Measurements from ENCODE around the gene TMEM127. TPM values are rescaled to one million over a fixed set of nuclear protein-coding genes. Genes with fewer than 3 reads are reported as not detected.
"Not testable (repeated sequence)": the region's sequence is repeated elsewhere in the genome, so short reads cannot be mapped to it uniquely, and the experiment has no call there.

TMEM127 gene
- total RNA-seq, 1 donor from 2014 or later, result 71.2 TPM

DNA sequence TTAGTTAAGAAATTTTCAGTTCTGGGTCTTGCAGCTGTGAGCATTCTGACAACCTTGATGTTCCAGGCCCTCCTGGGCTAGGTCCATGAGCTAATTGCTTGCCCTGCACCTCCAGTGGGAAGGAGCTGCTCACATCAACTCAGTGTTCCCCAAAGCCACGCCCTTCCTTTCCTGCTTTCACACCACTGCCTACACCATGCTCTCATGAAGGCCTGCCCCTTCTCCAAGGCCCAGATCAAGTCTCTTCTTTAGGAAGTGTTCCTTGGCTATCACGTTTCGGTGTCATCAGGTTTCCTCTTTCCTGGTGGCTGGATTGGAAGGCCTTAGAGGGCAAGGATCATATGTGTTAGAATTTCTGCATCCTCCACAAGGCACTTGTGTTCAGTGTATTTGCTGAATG, 18.8 kb downstream of the TMEM127 start:
- intact Hi-C loops (cut with micrococcal nuclease), result no loop called here
- ATAC-seq, result no peak
- no peak for DNase-seq

DNA sequence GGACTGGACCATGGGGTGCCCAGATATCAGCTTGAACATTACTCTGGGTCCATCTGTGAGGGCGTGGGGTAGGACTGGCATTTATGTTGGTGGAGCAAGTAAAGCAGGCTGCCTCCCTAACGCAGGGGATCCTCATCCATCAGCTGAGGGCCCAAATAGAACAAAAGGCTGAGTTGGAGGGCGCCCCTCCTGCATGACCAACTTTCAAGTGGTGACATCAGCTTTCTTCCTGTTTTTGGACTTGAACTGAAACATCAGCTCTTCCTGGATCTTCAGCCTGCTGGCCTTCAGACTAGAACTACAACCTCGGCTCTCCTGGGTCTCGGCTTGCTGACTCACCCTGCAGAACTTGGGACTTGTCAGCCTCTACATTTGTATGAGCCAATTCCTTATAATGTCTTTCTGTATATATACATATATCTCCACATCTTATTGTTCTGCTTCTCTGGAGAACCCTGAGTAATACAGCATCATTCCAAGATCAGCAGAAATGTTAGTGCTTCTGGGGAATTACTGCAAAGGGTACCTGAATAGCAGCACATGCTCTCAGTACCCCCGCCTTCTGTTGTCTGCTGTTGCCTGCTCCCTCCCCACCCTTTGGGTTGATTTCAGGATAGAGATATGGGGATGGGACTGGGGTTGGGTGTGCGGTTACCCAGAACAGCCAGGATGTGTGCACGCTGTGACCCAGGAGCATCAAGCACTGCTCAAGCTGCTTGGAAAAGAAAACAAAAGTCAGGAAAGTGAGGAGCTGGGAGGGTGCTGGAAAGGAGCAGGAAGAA, 20.0 kb downstream of the TMEM127 start:
- DNase-seq, result no peak
- no peak for ATAC-seq
- intact Hi-C loops (cut with micrococcal nuclease), result no loop called here

DNA sequence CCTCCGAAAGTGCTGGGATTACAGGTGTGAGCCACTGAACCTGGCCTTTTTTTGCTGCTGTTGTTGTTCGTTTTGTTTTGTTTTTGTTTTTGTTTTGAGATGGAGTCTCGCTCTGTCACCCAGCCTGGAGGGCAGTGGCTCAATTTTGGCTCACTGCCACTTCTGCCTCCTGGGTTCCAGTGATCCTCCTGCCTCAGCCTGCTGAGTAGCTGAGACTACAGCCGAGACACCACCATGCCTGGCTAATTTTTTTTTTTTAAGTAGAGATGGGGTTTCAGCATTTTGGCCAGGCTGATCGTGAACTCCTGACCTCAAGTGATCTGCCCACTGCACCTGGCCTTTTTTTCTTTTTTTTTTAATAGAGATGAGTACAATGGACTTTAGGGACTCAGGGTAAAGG, 22.0 kb downstream of the TMEM127 start:
- ATAC-seq (no peak), DNase-seq (no peak)
- intact Hi-C loops (cut with micrococcal nuclease), result no loop called here

DNA sequence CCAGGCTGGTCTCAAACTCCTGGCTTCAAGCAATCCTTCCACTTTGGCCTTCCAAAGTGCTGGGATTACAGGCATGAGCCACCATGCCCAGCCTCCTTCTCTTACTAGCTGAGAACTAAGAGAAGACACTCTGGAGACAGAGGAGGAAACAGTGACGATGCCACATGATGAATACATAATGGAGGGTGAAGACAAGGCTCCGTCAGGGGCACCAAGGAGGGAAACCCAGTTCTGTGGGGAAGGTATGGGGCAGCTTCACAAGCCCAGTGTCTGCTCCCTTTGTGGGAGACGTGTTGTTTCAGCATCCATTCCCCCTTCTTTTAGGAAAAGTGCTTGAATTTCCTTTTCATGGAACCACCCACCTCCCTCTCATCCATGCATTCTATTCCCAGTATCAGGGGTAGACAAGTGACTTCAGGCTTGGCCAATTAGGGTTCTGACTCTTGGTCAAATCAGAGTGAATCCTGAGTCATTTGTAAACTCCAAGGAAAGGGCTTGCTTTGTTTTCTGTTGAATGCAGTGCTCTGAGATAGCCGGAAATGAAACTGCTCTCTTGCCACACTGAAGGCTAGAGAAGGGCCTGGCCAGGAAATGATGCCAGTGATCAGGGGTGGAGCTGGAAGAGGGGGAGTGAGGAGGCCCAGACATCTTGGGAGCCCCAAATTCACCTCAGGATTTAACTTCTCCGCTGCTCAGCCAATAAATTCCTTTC, 23.7 kb downstream of the TMEM127 start:
- DNase-seq, result no peak
- ATAC-seq, result peak; percentile 52
- intact Hi-C loops (cut with micrococcal nuclease), result no loop called here

DNA sequence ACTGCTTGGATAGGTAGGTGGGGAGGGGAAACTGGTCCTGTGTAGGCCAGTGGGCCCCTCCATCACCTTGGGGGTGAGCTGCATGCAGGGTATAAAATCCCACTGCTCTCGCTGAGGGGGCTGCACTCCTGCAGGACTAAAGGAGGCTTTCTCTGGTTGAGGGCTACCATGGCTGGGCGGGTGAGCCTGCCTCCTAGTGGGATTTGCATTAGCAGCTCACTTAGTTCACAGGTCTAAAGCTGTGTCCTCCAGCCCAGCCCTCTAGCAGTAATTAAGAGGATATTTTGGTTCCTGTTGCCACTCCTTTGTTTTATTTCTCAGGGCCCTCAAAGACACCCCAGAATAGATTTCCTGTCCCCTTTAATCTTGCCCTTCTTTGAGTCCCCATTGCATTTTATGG, 24.6 kb downstream of the TMEM127 start:
- ATAC-seq (no peak), DNase-seq (no peak)
- intact Hi-C loops (cut with micrococcal nuclease), result no loop called here

DNA sequence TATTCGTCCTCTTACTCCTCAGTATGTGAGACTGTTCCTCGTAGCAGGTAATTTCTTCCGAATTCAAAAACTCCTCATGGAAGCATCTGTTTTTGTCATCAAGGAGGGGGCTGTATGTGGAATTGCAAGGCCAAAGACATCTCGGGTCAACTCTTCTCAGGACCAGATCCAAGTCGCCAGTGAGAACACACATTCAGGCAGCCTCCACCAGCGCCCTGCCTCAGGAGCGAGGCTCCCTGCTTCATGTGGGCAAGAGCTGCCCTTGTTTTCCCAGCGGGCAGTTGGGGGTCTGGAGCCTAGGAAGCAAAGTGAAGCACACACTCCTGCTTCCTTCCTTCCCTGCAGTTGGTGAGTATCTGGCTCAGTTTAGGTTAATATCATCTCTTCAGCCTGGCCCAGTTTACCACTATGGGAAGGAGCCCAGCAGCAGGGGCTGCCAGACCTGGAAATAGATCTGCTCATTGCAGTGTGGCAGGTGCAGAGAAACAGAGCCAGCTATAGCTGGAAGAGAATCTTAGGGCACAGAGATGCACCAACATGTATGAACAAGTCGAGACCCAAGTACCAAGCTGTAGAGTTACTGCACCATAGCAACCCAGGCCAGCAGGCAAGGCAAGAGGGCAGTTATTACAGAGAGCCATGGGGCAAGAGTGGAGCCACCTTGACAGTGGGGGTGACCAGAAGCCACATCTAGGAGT, 25.3 kb downstream of the TMEM127 start:
- ATAC-seq, result peak; percentile 77
- DNase-seq, result no peak
- intact Hi-C loops (cut with micrococcal nuclease), result no loop called here

DNA sequence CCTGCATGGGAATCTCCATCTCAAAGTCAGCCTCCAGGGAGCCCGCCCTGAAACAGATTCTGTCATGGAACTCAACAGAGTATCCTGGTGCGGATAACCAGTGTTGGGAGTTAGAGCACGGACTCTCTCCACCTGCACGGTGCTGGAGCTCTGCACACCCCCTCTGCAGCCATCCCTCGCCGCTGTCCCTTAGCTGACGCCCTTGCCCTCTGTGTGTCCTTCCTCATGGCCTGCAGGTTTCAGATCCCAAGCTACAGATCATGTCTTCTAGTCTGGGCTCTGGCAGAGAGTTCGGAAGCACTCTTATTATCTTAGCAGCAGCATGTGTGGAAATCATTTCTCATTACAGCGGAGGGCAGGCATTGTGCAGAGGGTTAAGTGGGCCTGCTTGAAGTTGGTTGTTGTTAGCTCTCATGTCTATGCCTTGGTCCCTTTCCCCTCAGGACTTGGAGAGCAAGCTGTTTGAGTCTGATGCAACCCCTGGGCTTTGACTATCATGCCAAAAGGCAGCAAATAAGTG, 26.0 kb downstream of the TMEM127 start:
- intact Hi-C loops (cut with micrococcal nuclease), result no loop called here
- DNase-seq, result no peak
- ATAC-seq, result peak; percentile 64

DNA sequence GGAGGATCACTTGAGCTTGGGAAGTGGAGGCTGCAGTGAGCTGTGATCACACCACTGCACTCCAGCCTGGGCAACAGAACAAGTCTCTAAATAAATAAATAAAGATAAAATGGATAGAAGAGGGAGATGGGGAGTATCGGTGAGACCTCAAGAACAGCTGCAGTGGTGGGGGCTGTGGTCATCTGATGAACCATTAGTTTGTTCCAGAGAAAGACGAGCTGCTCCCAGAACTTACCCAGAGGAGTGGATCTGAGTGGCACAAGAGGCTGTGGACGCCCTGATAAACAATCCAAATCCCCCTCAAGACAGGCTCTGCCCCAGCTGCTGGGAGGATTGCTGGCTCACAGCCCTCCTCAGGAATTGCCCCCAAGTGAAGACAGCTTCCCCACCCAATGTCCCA, 26.7 kb downstream of the TMEM127 start:
- ATAC-seq (no peak), DNase-seq (no peak)
- intact Hi-C loops (cut with micrococcal nuclease), result no loop called here

DNA sequence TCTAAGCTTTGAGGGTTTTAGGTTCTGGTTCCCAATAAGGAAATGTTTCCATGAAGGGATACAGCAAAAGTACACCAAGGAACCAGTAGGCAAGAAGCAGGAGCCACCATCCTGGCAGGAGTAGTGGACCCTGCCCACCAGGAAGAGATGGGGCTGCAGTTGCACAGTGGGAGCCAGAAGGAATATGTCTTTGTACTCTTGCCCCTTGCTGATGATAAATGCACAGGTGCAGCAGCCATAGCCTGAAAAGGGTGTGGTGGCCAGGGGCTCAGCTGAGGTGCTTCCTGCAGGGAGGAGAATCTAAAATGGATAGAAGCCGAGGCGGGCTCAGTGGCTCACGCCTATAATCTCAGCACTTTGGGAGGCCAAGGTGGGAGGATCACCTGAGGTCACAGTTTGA, 27.5 kb downstream of the TMEM127 start:
- ATAC-seq, result no peak

DNA sequence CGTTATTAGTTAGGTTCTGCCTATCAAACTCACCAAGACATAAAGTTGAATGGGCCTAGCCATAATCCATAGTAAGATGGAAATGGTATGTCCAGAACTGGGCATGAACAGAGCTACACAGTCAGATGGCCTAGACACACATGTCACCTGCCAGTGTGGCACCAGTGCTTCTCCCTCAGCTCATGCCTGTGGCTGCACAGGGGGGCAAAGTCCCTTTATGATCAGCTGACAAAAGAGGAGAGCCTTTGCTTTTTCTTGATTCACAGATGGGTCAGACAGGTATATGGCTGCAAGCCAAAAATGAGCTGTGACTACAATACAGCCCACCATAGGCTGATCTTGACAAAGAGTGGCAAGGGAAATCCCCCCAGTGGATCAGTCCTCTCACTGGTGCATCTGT, 28.9 kb downstream of the TMEM127 start:
- ATAC-seq (no peak), DNase-seq (no peak)
- intact Hi-C loops (cut with micrococcal nuclease), result no loop called here

More for the DNA sequence above, 27.5 kb downstream of the TMEM127 start:
- intact Hi-C loops (cut with micrococcal nuclease), result no loop called here
- DNase-seq, result no peak

DNA sequence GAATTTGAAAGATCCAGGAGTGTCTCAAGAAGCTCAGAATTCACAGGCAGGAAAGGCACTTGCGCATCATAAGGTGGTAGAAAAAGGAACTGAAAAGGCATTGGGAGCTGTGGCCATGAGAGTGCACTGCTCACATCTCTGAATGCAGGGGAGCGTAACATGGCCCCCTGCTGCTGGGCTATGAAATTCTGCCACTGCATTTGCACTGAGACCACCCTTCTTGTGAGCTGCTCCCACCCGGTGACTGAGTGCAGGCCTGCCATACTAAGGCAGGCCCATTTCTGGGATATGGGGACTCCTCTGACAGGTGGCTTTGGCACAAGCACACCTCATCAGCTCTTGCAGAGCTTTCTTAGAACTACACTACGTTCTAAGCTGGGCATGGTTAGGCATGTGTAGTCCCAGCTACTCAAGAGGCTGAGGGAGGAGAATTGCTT, 31.9 kb downstream of the TMEM127 start:
- DNase-seq (no peak), ATAC-seq (no peak)
- intact Hi-C loops (cut with micrococcal nuclease), result no loop called here

DNA sequence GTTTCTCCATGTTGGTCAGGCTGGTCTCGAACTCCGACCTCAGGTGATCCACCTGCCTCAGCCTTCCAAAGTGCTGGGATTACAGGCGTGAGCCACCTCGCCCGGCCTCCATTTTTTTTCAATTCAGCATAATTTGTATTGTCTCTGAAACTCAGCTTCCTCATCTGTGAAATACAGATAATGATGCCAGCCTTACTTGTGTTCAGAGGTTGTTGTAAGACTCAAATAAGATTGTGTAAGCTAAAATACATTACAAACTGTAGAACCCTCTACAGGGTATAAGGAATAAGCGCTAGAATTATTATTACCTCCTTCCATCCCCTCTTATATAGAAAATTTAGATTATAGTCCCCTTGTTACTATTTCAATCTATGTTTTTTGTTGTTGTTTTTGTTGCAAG, 32.4 kb downstream of the TMEM127 start:
- intact Hi-C loops (cut with micrococcal nuclease), result no loop called here
- DNase-seq (no peak), ATAC-seq (no peak)

DNA sequence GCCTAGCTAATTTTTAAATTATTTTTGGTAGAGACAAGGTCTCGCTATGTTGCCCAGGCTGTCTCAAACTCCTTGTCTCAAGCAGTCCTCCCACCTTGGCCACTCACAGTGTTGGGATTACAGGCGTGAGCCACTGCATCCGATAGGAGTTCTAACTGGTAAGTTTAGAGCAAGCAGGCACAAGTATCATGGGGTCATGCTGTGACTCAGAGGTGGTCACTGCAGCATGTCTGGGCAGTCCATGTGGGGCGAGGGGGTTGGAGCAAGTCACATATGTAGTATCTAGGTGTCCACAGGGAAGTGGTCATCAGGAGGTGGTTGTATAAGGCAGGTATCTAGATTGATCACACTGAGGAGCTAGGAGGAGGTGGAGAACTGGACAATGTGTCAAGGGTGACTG, 34.5 kb downstream of the TMEM127 start:
- ATAC-seq, result no peak
- DNase-seq, result no peak
- intact Hi-C loops (cut with micrococcal nuclease), result no loop called here

DNA sequence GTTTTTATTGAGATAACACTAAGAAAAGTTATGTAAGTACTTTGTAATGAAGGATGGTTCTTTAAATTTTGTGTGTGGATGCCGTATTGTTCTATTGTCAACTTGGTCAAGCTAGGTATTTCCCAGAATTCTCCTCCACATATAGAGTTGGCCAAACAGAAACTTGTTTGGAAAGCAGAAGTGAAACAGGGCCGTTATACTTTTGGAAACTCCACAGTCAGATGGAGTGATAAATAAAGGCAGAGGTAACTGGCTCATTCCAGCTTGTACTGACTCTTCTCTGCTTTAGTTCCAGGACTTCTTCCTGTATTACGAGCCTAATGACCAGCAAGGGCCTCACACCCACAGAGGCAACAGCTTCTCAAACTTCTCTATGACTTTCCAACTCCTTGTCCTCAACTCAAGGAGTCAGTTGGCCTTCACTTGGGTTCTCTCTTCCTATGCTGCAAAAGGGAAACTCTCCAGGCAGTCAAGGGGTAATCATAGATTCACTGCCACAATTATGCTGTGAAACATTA, 40.7 kb downstream of the TMEM127 start:
- intact Hi-C loops (cut with micrococcal nuclease), result no loop called here
- no peak for DNase-seq
- ATAC-seq, result no peak

DNA sequence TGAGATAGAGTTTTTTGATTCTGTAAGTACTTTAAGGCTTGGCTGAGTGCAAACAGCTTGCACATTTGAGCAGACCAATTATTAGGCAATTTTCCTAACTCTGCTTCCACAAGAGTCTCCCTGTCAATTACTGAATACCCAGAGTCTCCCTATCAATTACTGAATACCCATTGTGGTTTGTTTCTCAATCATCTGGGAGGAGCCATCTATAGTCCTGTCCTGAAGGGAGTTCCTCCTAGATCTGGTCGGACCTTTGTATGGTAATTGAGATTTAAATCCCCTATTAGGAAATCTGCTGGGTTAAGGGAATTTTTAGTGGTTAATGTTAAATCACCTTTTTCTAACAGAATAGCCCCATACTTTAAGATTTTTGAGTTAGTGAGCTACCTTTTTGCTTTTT, 44.7 kb downstream of the TMEM127 start:
- intact Hi-C loops (cut with micrococcal nuclease); DNase-seq; ATAC-seq: not testable (repeated sequence)

DNA sequence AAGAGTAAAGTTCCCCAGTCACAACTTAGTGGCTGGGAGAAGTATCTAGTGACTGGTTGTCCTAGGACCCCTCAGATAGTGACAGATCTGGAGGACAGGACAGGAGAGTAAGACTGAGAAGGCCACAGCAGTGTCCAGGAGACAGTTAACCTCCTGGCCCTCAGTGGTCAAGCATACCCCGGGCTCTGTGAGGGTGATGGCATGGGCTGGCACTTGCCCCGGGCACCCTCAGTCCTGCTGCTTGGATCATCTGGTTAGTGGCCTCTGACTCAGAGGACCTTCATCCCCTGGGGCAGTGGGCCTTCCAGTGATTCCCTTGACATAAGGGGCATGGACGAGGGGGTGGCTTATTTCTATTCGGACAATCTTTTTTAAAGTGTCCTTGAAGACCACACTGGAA, 45.8 kb downstream of the TMEM127 start:
- DNase-seq; intact Hi-C loops (cut with micrococcal nuclease); ATAC-seq: not testable (repeated sequence)

DNA sequence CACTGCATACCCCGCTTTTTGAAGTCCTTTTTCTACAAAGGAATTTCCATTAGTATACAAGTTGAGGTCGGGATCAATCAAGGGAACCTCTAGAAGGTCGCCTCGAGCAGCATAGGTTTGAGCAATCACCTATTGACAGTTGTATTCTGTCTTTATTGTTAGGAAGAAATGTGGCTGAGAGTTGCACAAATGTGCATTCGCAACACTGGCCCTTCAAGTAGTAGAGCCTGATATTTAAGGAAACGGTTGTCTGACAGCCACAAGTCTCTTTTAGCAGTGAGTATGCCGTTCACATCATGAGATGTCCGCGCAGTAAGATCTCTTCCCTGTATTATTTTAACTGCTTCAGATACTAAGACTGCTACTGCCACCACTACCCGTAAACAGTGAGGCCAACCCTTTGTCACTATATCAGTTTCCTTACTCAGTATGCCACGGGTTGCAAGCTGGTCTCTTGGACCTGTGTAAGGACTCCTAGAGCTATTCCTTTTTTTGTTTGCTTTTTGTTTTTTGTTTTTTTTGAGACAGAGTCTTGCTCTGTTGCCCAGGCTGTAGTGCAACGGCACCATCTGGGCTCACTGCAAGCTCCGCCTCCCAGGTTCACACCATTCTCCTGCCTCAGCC, 47.2 kb downstream of the TMEM127 start:
- no peak for ATAC-seq
- no peak for DNase-seq
- intact Hi-C loops (cut with micrococcal nuclease), result no loop called here

DNA sequence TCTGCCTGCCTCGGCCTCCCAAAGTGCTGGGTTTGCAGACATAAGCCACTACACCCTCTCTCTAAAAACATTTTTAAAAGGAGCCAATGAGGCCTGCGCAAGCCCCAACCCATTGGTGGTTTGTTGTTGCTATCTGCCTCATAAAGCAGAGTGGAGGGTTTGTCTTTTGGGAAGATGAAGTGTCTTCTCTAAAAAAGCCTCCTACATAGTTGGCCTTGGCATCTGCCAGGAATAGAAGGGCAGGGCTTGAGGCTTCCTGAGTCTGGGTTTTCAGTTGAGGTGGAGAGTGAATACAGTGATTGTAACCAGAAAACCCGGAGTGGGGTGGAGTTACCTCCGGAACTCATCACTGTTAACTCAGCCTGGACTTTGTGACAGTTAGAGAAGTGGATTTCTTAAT, 51.2 kb downstream of the TMEM127 start:
- DNase-seq, result no peak
- no peak for ATAC-seq
- intact Hi-C loops (cut with micrococcal nuclease), result no loop called here

DNA sequence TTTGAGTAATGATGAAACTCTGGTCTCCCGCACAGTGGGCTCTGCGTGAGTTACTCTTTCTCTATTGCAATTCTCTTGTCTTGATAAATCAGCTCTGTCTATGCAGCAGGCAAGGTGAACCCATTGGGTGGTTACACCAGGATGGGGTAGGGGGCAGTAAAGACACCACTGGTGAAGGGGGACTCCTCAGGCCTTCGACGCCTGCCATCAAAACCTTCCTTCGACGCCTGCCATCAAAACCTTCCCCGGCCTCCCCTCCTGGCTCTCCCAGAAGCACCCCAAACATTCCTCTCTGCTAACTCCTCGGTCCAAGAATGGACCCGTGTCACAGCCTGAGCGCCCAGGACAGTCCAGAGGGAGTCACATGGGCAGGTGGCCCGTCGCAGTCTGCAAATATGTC, 52.4 kb downstream of the TMEM127 start:
- ATAC-seq, result no peak
- intact Hi-C loops (cut with micrococcal nuclease), result no loop called here

More for the DNA sequence above, 52.4 kb downstream of the TMEM127 start:
- no peak for DNase-seq

Data from left ventricle myocardium superior (tissue), 1 donor.